ENCODE data around the gene SLC2A6.

The SLC2A6 gene

GRCh38 chr9:133477461-133477860, 1.4 kb downstream of the SLC2A6 start:
- no peak for DNase-seq (ENCODE audit: low read depth)

- DNase-seq (ENCODE audit: low read depth), result no peak
Observed at GRCh38 chr9:133476941-133477340, 2.0 kb downstream of the SLC2A6 start.

GRCh38 chr9:133476036-133476931, 2.6 kb downstream of the SLC2A6 start:
- DNase-seq (ENCODE audit: low read depth), result no peak

GRCh38 chr9:133475292-133476012, 3.4 kb downstream of the SLC2A6 start:
- DNase-seq (ENCODE audit: low read depth), result no peak

GRCh38 chr9:133474853-133475252, 4.0 kb downstream of the SLC2A6 start:
- DNase-seq (ENCODE audit: low read depth), result no peak

- no peak for DNase-seq (ENCODE audit: low read depth)
Observed at GRCh38 chr9:133474215-133474614, 4.7 kb downstream of the SLC2A6 start.

GRCh38 chr9:133473743-133474142, 5.2 kb downstream of the SLC2A6 start:
- DNase-seq (ENCODE audit: low read depth), result no peak

GRCh38 chr9:133472753-133473378, 6.0 kb downstream of the SLC2A6 start:
- DNase-seq (ENCODE audit: low read depth), result no peak

- DNase-seq (ENCODE audit: low read depth), result no peak
Observed at GRCh38 chr9:133472277-133472645, 6.6 kb downstream of the SLC2A6 start.

GRCh38 chr9:133471551-133472276, 7.2 kb downstream of the SLC2A6 start:
- DNase-seq (ENCODE audit: low read depth), result no peak

GRCh38 chr9:133470988-133471387, 7.9 kb downstream of the SLC2A6 start:
- DNase-seq (ENCODE audit: low read depth), result no peak

- DNase-seq (ENCODE audit: low read depth), result no peak
Observed at GRCh38 chr9:133470427-133470924, 8.4 kb downstream of the SLC2A6 start.

- no peak for DNase-seq (ENCODE audit: low read depth)
Observed at GRCh38 chr9:133468777-133469421, 10.0 kb downstream of the SLC2A6 start.

GRCh38 chr9:133468374-133468773, 10.5 kb downstream of the SLC2A6 start:
- DNase-seq (ENCODE audit: low read depth), result no peak

GRCh38 chr9:133467101-133467500, 11.8 kb downstream of the SLC2A6 start:
- DNase-seq (ENCODE audit: low read depth), result no peak

GRCh38 chr9:133465984-133466383, 12.9 kb downstream of the SLC2A6 start:
- DNase-seq (ENCODE audit: low read depth), result no peak

- DNase-seq (ENCODE audit: low read depth), result no peak
Observed at GRCh38 chr9:133464638-133465037, 14.3 kb downstream of the SLC2A6 start.

GRCh38 chr9:133463864-133464615, 14.9 kb downstream of the SLC2A6 start:
- DNase-seq (ENCODE audit: low read depth), result no peak

GRCh38 chr9:133463234-133463863, 15.6 kb downstream of the SLC2A6 start:
- no peak for DNase-seq (ENCODE audit: low read depth)

- no peak for DNase-seq (ENCODE audit: low read depth)
Observed at GRCh38 chr9:133461975-133462374, 16.9 kb downstream of the SLC2A6 start.

All from HS-5 (cell line).